K562 treated with DMSO at 1 percent for 4 hours (cell line): Measurements from ENCODE around the gene CWC22. TPM values are rescaled to one million over a fixed set of nuclear protein-coding genes. Genes with fewer than 3 reads are reported as not detected.

Source experiments
- total RNA-seq: library from RNA; unstranded; fragments of 300-600 nt; gene quantifications from 2 replicates; pipeline ENCODE4 v1.2.3, GENCODE V29; 2022; ENCODE audit not compliant: insufficient read depth

CWC22 gene
- total RNA-seq: 19.4 and 23.0 TPM in 2 replicates

GRCh38 chr2:180006781-180007579, at the start of gene CWC22:
Gene CWC22, minus strand, starts transcription at chr2:180007297. Its CDS starts 13,956 bp downstream, at chr2:179993341.

Other genes starting within 250 kb of the CWC22 start
- not detected in 2 replicates for gene ZNF385B, start 145.7 kb downstream of the CWC22 start, total RNA-seq